GM13977 (cell line): ENCODE measurements around the gene NPHP4.

Experiments used
- DNase-seq: peaks from one replicate; pipeline ENCODE4 v3.0.0; 2012; ENCODE audit warnings: low spot score
- in situ Hi-C: fragments of 300-500 bp; cut with MboI; formaldehyde crosslinking; loops from one replicate; pipeline ENCODE4 v1.12.0; 2022; ENCODE audit warnings: low sequenced_read_pairs, low pct_unique_long_range_greater_than_20kb, mixed read lengths, inconsistent platforms; ENCODE audit not compliant: unreplicated experiment
- TF ChIP-seq, protein P1 (sequence below): IDR thresholded peaks from 2 replicates; pipeline ENCODE4 v1.5.1; 2012; ENCODE audit warnings: mild to moderate bottlenecking, control low read depth; ENCODE audit not compliant: insufficient read depth; ENCODE audit errors: extremely low read depth, missing control alignments

Gene NPHP4

GRCh38 chr1:5982868-5983267, 9.4 kb downstream of the NPHP4 start:
- no peak for DNase-seq
- TF ChIP-seq, protein P1, sequence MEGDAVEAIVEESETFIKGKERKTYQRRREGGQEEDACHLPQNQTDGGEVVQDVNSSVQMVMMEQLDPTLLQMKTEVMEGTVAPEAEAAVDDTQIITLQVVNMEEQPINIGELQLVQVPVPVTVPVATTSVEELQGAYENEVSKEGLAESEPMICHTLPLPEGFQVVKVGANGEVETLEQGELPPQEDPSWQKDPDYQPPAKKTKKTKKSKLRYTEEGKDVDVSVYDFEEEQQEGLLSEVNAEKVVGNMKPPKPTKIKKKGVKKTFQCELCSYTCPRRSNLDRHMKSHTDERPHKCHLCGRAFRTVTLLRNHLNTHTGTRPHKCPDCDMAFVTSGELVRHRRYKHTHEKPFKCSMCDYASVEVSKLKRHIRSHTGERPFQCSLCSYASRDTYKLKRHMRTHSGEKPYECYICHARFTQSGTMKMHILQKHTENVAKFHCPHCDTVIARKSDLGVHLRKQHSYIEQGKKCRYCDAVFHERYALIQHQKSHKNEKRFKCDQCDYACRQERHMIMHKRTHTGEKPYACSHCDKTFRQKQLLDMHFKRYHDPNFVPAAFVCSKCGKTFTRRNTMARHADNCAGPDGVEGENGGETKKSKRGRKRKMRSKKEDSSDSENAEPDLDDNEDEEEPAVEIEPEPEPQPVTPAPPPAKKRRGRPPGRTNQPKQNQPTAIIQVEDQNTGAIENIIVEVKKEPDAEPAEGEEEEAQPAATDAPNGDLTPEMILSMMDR, result no peak
- in situ Hi-C loops, result no loop called here

DNA sequence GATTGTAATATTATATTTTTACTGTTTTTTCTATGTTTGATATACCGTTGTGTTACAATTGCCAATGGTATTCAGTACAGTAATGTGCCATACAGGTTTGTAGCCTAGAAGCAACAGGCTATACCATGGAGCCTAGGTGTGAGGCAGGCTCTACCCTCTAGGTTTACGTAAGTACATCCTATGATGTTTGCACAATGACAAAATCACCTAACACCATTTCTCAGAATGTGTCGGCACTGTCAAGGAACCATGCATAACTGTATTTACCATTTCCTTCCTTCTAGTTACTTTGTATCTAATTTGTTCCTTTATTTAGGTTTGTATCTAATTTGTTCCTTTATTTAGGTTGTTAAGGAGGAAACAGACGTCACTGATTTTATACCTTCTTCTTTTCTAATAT, 9.9 kb downstream of the NPHP4 start:
- no peak for DNase-seq
- in situ Hi-C loops, result no loop called here
- TF ChIP-seq, protein P1, result no peak

GRCh38 chr1:5981009-5981380, 11.2 kb downstream of the NPHP4 start:
- TF ChIP-seq, protein P1, result no peak
- DNase-seq, result no peak
- in situ Hi-C loops, result no loop called here

GRCh38 chr1:5980314-5981008, 11.8 kb downstream of the NPHP4 start:
- no peak for DNase-seq
- TF ChIP-seq, protein P1, result no peak
- in situ Hi-C loops, result no loop called here

GRCh38 chr1:5979536-5980313, 12.5 kb downstream of the NPHP4 start:
- TF ChIP-seq, protein P1, result no peak
- no peak for DNase-seq
- in situ Hi-C loops, result no loop called here

DNA sequence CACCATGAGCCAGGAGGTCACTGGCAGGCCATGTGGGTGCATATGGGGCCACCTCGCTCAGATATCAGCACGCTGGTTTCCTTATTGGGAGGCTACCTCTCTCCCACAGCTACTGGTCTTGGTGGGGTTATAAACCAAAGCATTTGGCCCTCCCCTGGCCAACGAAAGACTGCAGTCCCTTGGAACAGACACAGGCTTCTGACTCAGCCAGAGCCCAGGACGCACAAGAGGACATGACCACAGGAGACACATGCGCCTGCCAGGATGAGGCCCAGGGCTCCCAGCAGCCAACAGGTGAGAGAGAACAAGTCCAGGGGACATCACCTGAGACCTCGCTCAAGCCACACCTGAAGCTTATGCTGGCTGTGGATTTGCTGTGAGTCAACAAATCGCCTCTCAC, 13.8 kb downstream of the NPHP4 start:
- DNase-seq, result no peak
- in situ Hi-C loops, result no loop called here
- TF ChIP-seq, protein P1, result no peak
